Colonic mucosa (tissue), 4 donors: Measurements from ENCODE around the gene ZNF335. TPM values are rescaled to one million over a fixed set of nuclear protein-coding genes. Genes with fewer than 3 reads are reported as not detected.

Source experiments
- DNase-seq: peaks from one replicate; pipeline ENCODE4 v3.0.0-alpha.2; 2020
- H3K27ac ChIP-seq: fragments of 200-600 bp; one replicate; pipeline ENCODE4 v1.8.0; 2021
- H3K27me3 ChIP-seq: fragments of 200-600 bp; one replicate; pipeline ENCODE4 v1.8.0; 2021
- H3K36me3 ChIP-seq: fragments of 200-600 bp; one replicate; pipeline ENCODE4 v1.8.0; 2021
- H3K4me1 ChIP-seq: fragments of 200-600 bp; one replicate; pipeline ENCODE4 v1.8.0; 2021; ENCODE audit warnings: mild to moderate bottlenecking
- H3K4me3 ChIP-seq: fragments of 200-600 bp; one replicate; pipeline ENCODE4 v1.8.0; 2021
- H3K9ac ChIP-seq, 2 donors: one replicate each; pipeline ENCODE4 v1.7.0; 2013; ENCODE audit warnings: control low read depth in 2 of 2, low read depth in 2 of 2, low read length in 2 of 2
- H3K9me3 ChIP-seq: fragments of 200-600 bp; one replicate; pipeline ENCODE4 v1.8.0; 2021
- CTCF ChIP-seq: fragments of 200-600 bp; IDR thresholded peaks from one replicate; pipeline ENCODE4 v1.8.0; 2022; ENCODE audit warnings: antibody characterized with exemption, mild to moderate bottlenecking
- intact Hi-C: fragments of 100-400 bp; cut with DNase I; formaldehyde crosslinking; loops from one replicate; pipeline ENCODE4 v1.14.1; 2022
- total RNA-seq, 2 donors: library from RNA; stranded (reverse); fragmentation: NEBNext Ultra II Directional in 1 of 2; extraction: Animal tissue kit (Norgen Biotek cat#: 25700) in 1 of 2; gene quantifications; one replicate each; pipeline ENCODE4 v1.2.1, GENCODE V29; 2021
- donor health status: healthy.
- donor health status: DM: no; HTN: no; CAD: no.
- donor health status: DM: no; HTN: no; CAD: no.

ZNF335 gene
- total RNA-seq, 2 donors from 2014 or later = 11.3 to 22.1 TPM

GRCh38 chr20:45909336-45909808, 62.6 kb downstream of the ZNF335 start:
- no peak for DNase-seq
- no peak overlapping the region for H3K27ac ChIP-seq
- intact Hi-C loops = no loop called here
- no peaks in the 10 kb centered on the region for H3K9me3 ChIP-seq
- no peak overlapping the region for H3K4me3 ChIP-seq
- no peaks in the 10 kb centered on the region for H3K27me3 ChIP-seq
- H3K4me1 ChIP-seq = peaks cover 7% of the 10 kb centered on the region
- TF ChIP-seq CTCF = no peak
- H3K36me3 ChIP-seq = no peaks in the 10 kb centered on the region
- no peak overlapping the region for H3K9ac ChIP-seq

DNA sequence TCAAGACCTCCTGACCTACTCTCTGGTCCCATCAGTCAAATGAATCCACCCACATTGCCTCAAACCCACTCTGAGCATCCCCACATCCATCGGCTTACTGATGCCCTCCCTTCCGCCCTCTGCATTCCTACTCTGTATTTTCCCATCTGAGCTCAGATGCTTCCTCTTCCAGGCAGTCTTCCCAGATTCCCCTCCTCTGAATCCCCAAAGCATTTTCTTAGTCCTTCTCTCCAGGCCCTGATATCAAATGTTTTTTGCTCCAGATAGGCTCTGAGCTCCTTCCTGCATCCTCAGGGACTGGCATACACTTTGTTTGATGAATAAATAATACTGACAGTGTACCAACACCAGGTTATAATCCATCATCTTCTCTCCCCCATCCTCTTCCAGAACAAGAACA, 63.9 kb downstream of the ZNF335 start:
- intact Hi-C loops = no loop called here
- Histone ChIP-seq H3K27ac (no peak overlapping the region), H3K4me1 (peaks cover 7% of the 10 kb centered on the region), H3K4me3 (no peak overlapping the region), H3K9me3 (no peaks in the 10 kb centered on the region), H3K27me3 (no peaks in the 10 kb centered on the region), H3K9ac (no peak overlapping the region), H3K36me3 (no peaks in the 10 kb centered on the region)
- no peak for TF ChIP-seq CTCF
- DNase-seq = no peak

- Histone ChIP-seq H3K27ac (no peak overlapping the region), H3K27me3 (no peaks in the 10 kb centered on the region), H3K9ac (no peak overlapping the region), H3K36me3 (no peaks in the 10 kb centered on the region), H3K4me3 (no peak overlapping the region), H3K4me1 (peaks cover 7% of the 10 kb centered on the region), H3K9me3 (no peaks in the 10 kb centered on the region)
- no peak for DNase-seq
- TF ChIP-seq CTCF = no peak
- intact Hi-C loops = no loop called here
These were observed 64.6 kb downstream of the ZNF335 start for GRCh38 chr20:45907219-45907948.

GRCh38 chr20:45905505-45906079, 66.4 kb downstream of the ZNF335 start:
- no peaks in the 10 kb centered on the region for H3K9me3 ChIP-seq
- no peaks in the 10 kb centered on the region for H3K36me3 ChIP-seq
- intact Hi-C loops = no loop called here

More at GRCh38 chr20:45905505-45906079, 66.4 kb downstream of the ZNF335 start:
- no peak overlapping the region for H3K27ac ChIP-seq
- DNase-seq = no peak
- H3K4me1 ChIP-seq = no peaks in the 10 kb centered on the region
- no peaks in the 10 kb centered on the region for H3K27me3 ChIP-seq
- no peak overlapping the region for H3K9ac ChIP-seq
- no peak overlapping the region for H3K4me3 ChIP-seq
- TF ChIP-seq CTCF = no peak
